HEK293 (cell line): ENCODE data around the gene BNC1.

Experiments used
- CTCF ChIA-PET: fragments of 350-600 bp; formaldehyde crosslinking; extraction: SDS; loops from one replicate; lab custom pipeline; 2021; ENCODE audit warnings: antibody characterized with exemption; lab: Yijun Ruan, JAX
- POLR2A ChIA-PET: fragments of 300-600 bp; formaldehyde crosslinking; extraction: SDS; loops from one replicate; lab custom pipeline; 2020; ENCODE audit warnings: antibody characterized with exemption, inconsistent platforms; lab: Yijun Ruan, JAX
- H3K27ac ChIP-seq: fragments of 200-500 bp; sonication (Bioruptor generic); 2 replicates; pipeline ENCODE4 v1.5.1; 2014; ENCODE audit warnings: low read depth, low read length, control low read depth, inconsistent platforms; ENCODE audit errors: extremely low read depth
- H3K36me3 ChIP-seq, 2 experiments: fragments of 200-500 bp in 1 of 2; sonication (Bioruptor generic) in 1 of 2; 1 replicate in 1 of 2; 2 replicates in 1 of 2; pipeline ENCODE4 v1.5.1; 2014 to 2017; ENCODE audit warnings: inconsistent platforms in 2 of 2, low read length in 2 of 2; ENCODE audit not compliant: control insufficient read depth in 2 of 2, insufficient read depth in 1 of 2
- H3K4me1 ChIP-seq: fragments of 200-500 bp; sonication (Bioruptor generic); 2 replicates; pipeline ENCODE4 v1.5.1; 2014; ENCODE audit warnings: mild to moderate bottlenecking, low read length, inconsistent platforms; ENCODE audit not compliant: control insufficient read depth, insufficient read depth
- H3K4me3 ChIP-seq: 2 replicates; pipeline ENCODE4 v1.5.1; 2011; ENCODE audit warnings: low read depth, mild to moderate bottlenecking, control low read depth, low read length, moderate library complexity
- H3K9me3 ChIP-seq: fragments of 200-500 bp; sonication (Bioruptor generic); 2 replicates; pipeline ENCODE4 v1.5.1; 2014; ENCODE audit warnings: low read depth, low read length, inconsistent platforms; ENCODE audit not compliant: control insufficient read depth, insufficient read depth
- IKZF3 ChIP-seq: fragments of 450-650 bp; IDR thresholded peaks from 2 replicates; pipeline ENCODE4 v1.5.0; 2018; ENCODE audit warnings: missing biosample characterization, mild to moderate bottlenecking, missing genetic modification characterization, moderate library complexity
- KLF16 ChIP-seq: fragments of 450-650 bp; formaldehyde crosslinking; IDR thresholded peaks from 2 replicates; pipeline ENCODE4 v1.5.1; 2017; ENCODE audit warnings: missing biosample characterization, missing genetic modification characterization
- OVOL3 ChIP-seq: fragments of 450-650 bp; formaldehyde crosslinking; IDR thresholded peaks from 2 replicates; pipeline ENCODE4 v1.5.1; 2016; ENCODE audit warnings: missing biosample characterization, missing genetic modification characterization
- PRDM1 ChIP-seq: fragments of 450-650 bp; formaldehyde crosslinking; IDR thresholded peaks from 2 replicates; pipeline ENCODE4; 2016; ENCODE audit warnings: missing biosample characterization, missing genetic modification characterization
- SCRT1 ChIP-seq: fragments of 450-650 bp; formaldehyde crosslinking; IDR thresholded peaks from 2 replicates; pipeline ENCODE4 v1.5.1; 2016; ENCODE audit warnings: missing biosample characterization, missing genetic modification characterization, borderline replicate concordance
- SCRT2 ChIP-seq: fragments of 450-650 bp; formaldehyde crosslinking; IDR thresholded peaks from 2 replicates; pipeline ENCODE4 v1.5.1; 2016; ENCODE audit warnings: missing biosample characterization, missing genetic modification characterization
- ZBTB20 ChIP-seq: fragments of 450-650 bp; formaldehyde crosslinking; IDR thresholded peaks from 2 replicates; pipeline ENCODE4 v1.5.1; 2016; ENCODE audit warnings: missing biosample characterization, missing genetic modification characterization
- ZNF133 ChIP-seq: fragments of 450-650 bp; formaldehyde crosslinking; IDR thresholded peaks from 2 replicates; pipeline ENCODE4 v1.5.1; 2016; ENCODE audit warnings: missing biosample characterization, missing genetic modification characterization
- ZNF140 ChIP-seq: fragments of 450-650 bp; formaldehyde crosslinking; IDR thresholded peaks from 2 replicates; pipeline ENCODE4 v1.5.1; 2016; ENCODE audit warnings: missing biosample characterization, missing genetic modification characterization
- ZNF175 ChIP-seq: fragments of 450-650 bp; formaldehyde crosslinking; IDR thresholded peaks from 2 replicates; pipeline ENCODE4 v1.5.1; 2016; ENCODE audit warnings: missing biosample characterization, missing genetic modification characterization
- ZNF184 ChIP-seq: fragments of 450-650 bp; IDR thresholded peaks from 2 replicates; pipeline ENCODE4 v1.5.1; 2018; ENCODE audit warnings: missing biosample characterization, mild to moderate bottlenecking, missing genetic modification characterization
- ZNF23 ChIP-seq: fragments of 450-650 bp; formaldehyde crosslinking; IDR thresholded peaks from 2 replicates; pipeline ENCODE4 v1.5.1; 2016; ENCODE audit warnings: missing biosample characterization, missing genetic modification characterization, borderline replicate concordance
- ZNF529 ChIP-seq: fragments of 450-650 bp; formaldehyde crosslinking; IDR thresholded peaks from 2 replicates; pipeline ENCODE4 v1.5.1; 2017; ENCODE audit warnings: missing genetic modification characterization, missing biosample characterization; ENCODE audit not compliant: insufficient replicate concordance
- ZNF558 ChIP-seq: fragments of 450-650 bp; formaldehyde crosslinking; IDR thresholded peaks from 2 replicates; pipeline ENCODE4 v1.5.1; 2016; ENCODE audit warnings: missing biosample characterization, missing genetic modification characterization
- ZNF580 ChIP-seq: fragments of 450-650 bp; formaldehyde crosslinking; IDR thresholded peaks from 2 replicates; pipeline ENCODE4 v1.5.1; 2016; ENCODE audit warnings: missing biosample characterization, missing genetic modification characterization
- ZNF626 ChIP-seq: fragments of 450-650 bp; sonication (Bioruptor Pico); formaldehyde crosslinking; IDR thresholded peaks from 2 replicates; pipeline ENCODE4 v1.5.1; 2018; ENCODE audit warnings: missing biosample characterization, missing genetic modification characterization, inconsistent platforms
- ZNF707 ChIP-seq: fragments of 450-650 bp; formaldehyde crosslinking; IDR thresholded peaks from 2 replicates; pipeline ENCODE4 v1.5.1; 2016; ENCODE audit warnings: missing biosample characterization, missing genetic modification characterization
- ZNF791 ChIP-seq: fragments of 450-650 bp; formaldehyde crosslinking; IDR thresholded peaks from 2 replicates; pipeline ENCODE4 v1.5.1; 2016; ENCODE audit warnings: missing biosample characterization, missing genetic modification characterization
- ZNF792 ChIP-seq: fragments of 450-650 bp; formaldehyde crosslinking; IDR thresholded peaks from 2 replicates; pipeline ENCODE4 v1.5.1; 2016; ENCODE audit warnings: missing biosample characterization, missing genetic modification characterization
- ZNF830 ChIP-seq: fragments of 450-650 bp; IDR thresholded peaks from 2 replicates; pipeline ENCODE4 v1.5.0; 2018; ENCODE audit warnings: missing biosample characterization, missing genetic modification characterization, low read depth, mild to moderate bottlenecking, moderate library complexity
- TF ChIP-seq, protein P1 (sequence below): fragments of 450-650 bp; formaldehyde crosslinking; IDR thresholded peaks from 2 replicates; pipeline ENCODE4; 2016; ENCODE audit warnings: missing biosample characterization, missing genetic modification characterization
- TF ChIP-seq, protein P2 (sequence below): fragments of 450-650 bp; formaldehyde crosslinking; IDR thresholded peaks from 2 replicates; pipeline ENCODE4 v1.5.1; 2016; ENCODE audit warnings: missing biosample characterization, missing genetic modification characterization
- TF ChIP-seq, protein P3 (sequence below): fragments of 450-650 bp; formaldehyde crosslinking; IDR thresholded peaks from 2 replicates; pipeline ENCODE4 v1.5.1; 2016; ENCODE audit warnings: missing biosample characterization, missing genetic modification characterization, low read depth

Gene BNC1

DNA sequence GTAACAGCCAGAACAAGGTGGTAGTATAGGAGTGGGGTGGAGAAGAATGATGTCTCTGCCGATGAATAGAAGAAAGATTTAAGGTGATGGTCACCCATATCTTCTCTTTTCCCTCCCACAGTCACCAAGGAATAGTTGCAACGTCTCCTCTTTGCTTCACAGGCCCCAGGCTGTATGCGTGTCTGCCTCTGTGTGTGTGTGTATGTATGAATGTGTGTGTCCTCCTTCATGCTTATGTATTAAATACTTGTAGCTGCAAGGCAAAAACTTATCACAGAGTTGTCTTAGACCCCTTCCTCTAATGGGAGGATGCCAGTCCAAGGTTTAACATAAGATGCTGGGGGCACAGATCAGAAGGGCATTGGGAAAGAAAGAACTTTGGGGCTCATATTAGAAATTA, 19.1 kb upstream of the BNC1 start:
- Histone ChIP-seq H3K4me3 (no peak overlapping the region), H3K36me3 (no peaks in the 10 kb centered on the region), H3K9me3 (no peaks in the 10 kb centered on the region), H3K4me1 (peaks cover 4% of the 10 kb centered on the region; the same call in 1 of the 2 replicates), H3K27ac (no peak overlapping the region)
- POLR2A ChIA-PET, result no interaction called here
- CTCF ChIA-PET, result no interaction called here
- no peak for TF ChIP-seq ZNF830 (tag by site-specific recombination)
- no peak for TF ChIP-seq ZBTB20
- no peak for TF ChIP-seq ZNF184 (tag by site-specific recombination)
- TF ChIP-seq ZNF23, result no peak
- TF ChIP-seq ZNF792 (tag by site-specific recombination), result no peak
- TF ChIP-seq IKZF3 (tag by site-specific recombination), result no peak
- TF ChIP-seq KLF16 (tag by site-specific recombination), result no peak
- TF ChIP-seq, protein P1, sequence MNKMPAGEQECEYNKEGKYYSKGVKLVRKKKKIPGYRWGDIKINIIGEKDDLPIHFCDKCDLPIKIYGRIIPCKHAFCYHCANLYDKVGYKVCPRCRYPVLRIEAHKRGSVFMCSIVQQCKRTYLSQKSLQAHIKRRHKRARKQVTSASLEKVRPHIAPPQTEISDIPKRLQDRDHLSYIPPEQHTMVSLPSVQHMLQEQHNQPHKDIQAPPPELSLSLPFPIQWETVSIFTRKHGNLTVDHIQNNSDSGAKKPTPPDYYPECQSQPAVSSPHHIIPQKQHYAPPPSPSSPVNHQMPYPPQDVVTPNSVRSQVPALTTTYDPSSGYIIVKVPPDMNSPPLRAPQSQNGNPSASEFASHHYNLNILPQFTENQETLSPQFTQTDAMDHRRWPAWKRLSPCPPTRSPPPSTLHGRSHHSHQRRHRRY, result no peak
- no peak for TF ChIP-seq ZNF580 (tag by site-specific recombination)

GRCh38 chr15:83300826-83301225, 16.4 kb upstream of the BNC1 start:
- Histone ChIP-seq H3K9me3 (no peaks in the 10 kb centered on the region), H3K4me1 (peaks cover 3% of the 10 kb centered on the region; the same call in 1 of the 2 replicates), H3K27ac (no peak overlapping the region), H3K4me3 (no peak overlapping the region), H3K36me3 (no peaks in the 10 kb centered on the region)
- TF ChIP-seq, protein P1, result no peak
- TF ChIP-seq, protein P2, sequence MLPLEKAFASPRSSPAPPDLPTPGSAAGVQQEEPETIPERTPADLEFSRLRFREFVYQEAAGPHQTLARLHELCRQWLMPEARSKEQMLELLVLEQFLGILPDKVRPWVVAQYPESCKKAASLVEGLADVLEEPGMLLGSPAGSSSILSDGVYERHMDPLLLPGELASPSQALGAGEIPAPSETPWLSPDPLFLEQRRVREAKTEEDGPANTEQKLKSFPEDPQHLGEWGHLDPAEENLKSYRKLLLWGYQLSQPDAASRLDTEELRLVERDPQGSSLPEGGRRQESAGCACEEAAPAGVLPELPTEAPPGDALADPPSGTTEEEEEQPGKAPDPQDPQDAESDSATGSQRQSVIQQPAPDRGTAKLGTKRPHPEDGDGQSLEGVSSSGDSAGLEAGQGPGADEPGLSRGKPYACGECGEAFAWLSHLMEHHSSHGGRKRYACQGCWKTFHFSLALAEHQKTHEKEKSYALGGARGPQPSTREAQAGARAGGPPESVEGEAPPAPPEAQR (tag by site-specific recombination), result no peak
- TF ChIP-seq ZNF707 (tag by site-specific recombination) (no peak), SCRT1 (no peak), ZNF529 (tag by site-specific recombination) (no peak)
- CTCF ChIA-PET, result no interaction called here
- POLR2A ChIA-PET, result no interaction called here

DNA sequence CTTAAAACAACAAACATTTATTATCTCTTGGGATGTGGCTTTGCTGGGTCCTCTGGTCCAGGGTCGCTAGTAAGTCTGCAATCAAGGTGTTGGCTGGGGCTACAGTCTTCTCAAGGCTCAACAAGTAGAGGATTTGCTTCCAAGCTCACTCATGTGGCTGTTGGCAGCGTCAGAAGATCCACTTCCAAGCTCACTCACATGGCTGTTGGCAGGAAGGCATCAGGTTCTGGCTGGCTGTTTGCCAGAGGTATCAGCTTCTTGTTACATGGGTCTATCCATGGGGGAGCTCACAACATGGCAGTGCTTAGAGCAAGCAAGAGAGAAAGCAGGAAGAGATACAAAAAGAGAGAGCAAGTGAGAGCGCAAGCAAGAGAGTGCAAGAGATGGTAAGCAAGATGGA, 15.0 kb upstream of the BNC1 start:
- Histone ChIP-seq H3K27ac (no peak overlapping the region), H3K4me1 (no peaks in the 10 kb centered on the region)
- POLR2A ChIA-PET, result no interaction called here
- TF ChIP-seq ZNF133 (tag by site-specific recombination) (no peak), ZNF558 (tag by site-specific recombination) (no peak), SCRT2 (tag by site-specific recombination) (peak; percentile 85), OVOL3 (tag by site-specific recombination) (no peak), ZNF792 (tag by site-specific recombination) (no peak), ZNF626 (tag by site-specific recombination) (no peak), PRDM1 (peak; percentile 71), ZNF791 (no peak), ZNF175 (no peak), ZNF140 (no peak)
- TF ChIP-seq, protein P3, sequence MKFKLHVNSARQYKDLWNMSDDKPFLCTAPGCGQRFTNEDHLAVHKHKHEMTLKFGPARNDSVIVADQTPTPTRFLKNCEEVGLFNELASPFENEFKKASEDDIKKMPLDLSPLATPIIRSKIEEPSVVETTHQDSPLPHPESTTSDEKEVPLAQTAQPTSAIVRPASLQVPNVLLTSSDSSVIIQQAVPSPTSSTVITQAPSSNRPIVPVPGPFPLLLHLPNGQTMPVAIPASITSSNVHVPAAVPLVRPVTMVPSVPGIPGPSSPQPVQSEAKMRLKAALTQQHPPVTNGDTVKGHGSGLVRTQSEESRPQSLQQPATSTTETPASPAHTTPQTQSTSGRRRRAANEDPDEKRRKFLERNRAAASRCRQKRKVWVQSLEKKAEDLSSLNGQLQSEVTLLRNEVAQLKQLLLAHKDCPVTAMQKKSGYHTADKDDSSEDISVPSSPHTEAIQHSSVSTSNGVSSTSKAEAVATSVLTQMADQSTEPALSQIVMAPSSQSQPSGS, result no peak
- TF ChIP-seq, all 188 proteins: peak for 2
- Histone ChIP-seq H3K36me3 (no peaks in the 10 kb centered on the region), H3K9me3 (no peaks in the 10 kb centered on the region), H3K4me3 (no peak overlapping the region)
- CTCF ChIA-PET, result interaction anchor here (0.5 to 1.4 kb wide), 2 partner anchors 51 to 177 kb away, joined by 7 read pairs; no protein-coding TSS in a partner anchor
